Measurements from ENCODE around the gene C11orf52.
"Not testable (repeated sequence)": the region's sequence is repeated elsewhere in the genome, so short reads cannot be mapped to it uniquely, and the experiment has no call there.

C11orf52 gene

GRCh38 chr11:111913031-111913861 is 5.5 kb upstream of the C11orf52 start:
- DNase-seq = no peak

GRCh38 chr11:111913997-111914396 is 4.7 kb upstream of the C11orf52 start:
- DNase-seq = no peak

- DNase-seq = no peak
Measured at GRCh38 chr11:111916768-111917167, 1.9 kb upstream of the C11orf52 start.

GRCh38 chr11:111917312-111917711 is 1.4 kb upstream of the C11orf52 start:
- no peak for DNase-seq

- no peak for DNase-seq
Measured at GRCh38 chr11:111917788-111918187, 925 bp upstream of the C11orf52 start.

GRCh38 chr11:111920908-111921307 is 2.2 kb downstream of the C11orf52 start:
- no peak for DNase-seq

GRCh38 chr11:111921541-111922230 is 3.0 kb downstream of the C11orf52 start:
- no peak for DNase-seq

- no peak for DNase-seq
Measured at GRCh38 chr11:111922803-111923202, 4.1 kb downstream of the C11orf52 start.

- DNase-seq = no peak
Measured at GRCh38 chr11:111923351-111923788, 4.7 kb downstream of the C11orf52 start.

- no peak for DNase-seq
Measured at GRCh38 chr11:111923951-111924350, 5.2 kb downstream of the C11orf52 start.

- no peak for DNase-seq
Measured at GRCh38 chr11:111925953-111926352, 7.2 kb downstream of the C11orf52 start.

GRCh38 chr11:111926505-111927391 is 8.0 kb downstream of the C11orf52 start:
- DNase-seq = peak; percentile 93

GRCh38 chr11:111930472-111930871 is 11.8 kb downstream of the C11orf52 start:
- no peak for DNase-seq

- no peak for DNase-seq
Measured at GRCh38 chr11:111932611-111932950, 13.9 kb downstream of the C11orf52 start.

- DNase-seq = not testable (repeated sequence)
Measured at GRCh38 chr11:111933176-111933575, 14.5 kb downstream of the C11orf52 start.

- DNase-seq = no peak
Measured at GRCh38 chr11:111933872-111934271, 15.2 kb downstream of the C11orf52 start.

- no peak for DNase-seq
Measured at GRCh38 chr11:111934306-111934705, 15.6 kb downstream of the C11orf52 start.

- no peak for DNase-seq
Measured at GRCh38 chr11:111935317-111936039, 16.8 kb downstream of the C11orf52 start.

- no peak for DNase-seq
Measured at GRCh38 chr11:111936040-111936540, 17.4 kb downstream of the C11orf52 start.

GRCh38 chr11:111937461-111937769 is 18.7 kb downstream of the C11orf52 start:
- DNase-seq = no peak

- no peak for DNase-seq
Measured at GRCh38 chr11:111937844-111938243, 19.1 kb downstream of the C11orf52 start.

GRCh38 chr11:111938687-111939160 is 20.0 kb downstream of the C11orf52 start:
- DNase-seq = no peak

Data from stimulated activated CD4-positive, alpha-beta T cell treated with anti-CD3 and anti-CD28 coated beads, Interleukin-4, amount 100 ng/mL, for 4 hours (primary cell).